Measurements from ENCODE around the gene MACF1.

GRCh38 chr1:39268112-39268581, 63.7 kb downstream of the MACF1 start:
- TF ChIP-seq, protein P1, sequence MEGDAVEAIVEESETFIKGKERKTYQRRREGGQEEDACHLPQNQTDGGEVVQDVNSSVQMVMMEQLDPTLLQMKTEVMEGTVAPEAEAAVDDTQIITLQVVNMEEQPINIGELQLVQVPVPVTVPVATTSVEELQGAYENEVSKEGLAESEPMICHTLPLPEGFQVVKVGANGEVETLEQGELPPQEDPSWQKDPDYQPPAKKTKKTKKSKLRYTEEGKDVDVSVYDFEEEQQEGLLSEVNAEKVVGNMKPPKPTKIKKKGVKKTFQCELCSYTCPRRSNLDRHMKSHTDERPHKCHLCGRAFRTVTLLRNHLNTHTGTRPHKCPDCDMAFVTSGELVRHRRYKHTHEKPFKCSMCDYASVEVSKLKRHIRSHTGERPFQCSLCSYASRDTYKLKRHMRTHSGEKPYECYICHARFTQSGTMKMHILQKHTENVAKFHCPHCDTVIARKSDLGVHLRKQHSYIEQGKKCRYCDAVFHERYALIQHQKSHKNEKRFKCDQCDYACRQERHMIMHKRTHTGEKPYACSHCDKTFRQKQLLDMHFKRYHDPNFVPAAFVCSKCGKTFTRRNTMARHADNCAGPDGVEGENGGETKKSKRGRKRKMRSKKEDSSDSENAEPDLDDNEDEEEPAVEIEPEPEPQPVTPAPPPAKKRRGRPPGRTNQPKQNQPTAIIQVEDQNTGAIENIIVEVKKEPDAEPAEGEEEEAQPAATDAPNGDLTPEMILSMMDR (conservative IDR thresholded peaks at IDR 0.05), result no peak
- TF ChIP-seq EZH2 (IDR thresholded peaks at IDR 0.05; ENCODE audit: low read depth), result no peak

Data from PC-9 (cell line).